ENCODE measurements around the gene LGMN. TPM values are rescaled to one million over a fixed set of nuclear protein-coding genes. Genes with fewer than 3 reads are reported as not detected.

LGMN gene
- polyA plus RNA-seq, 1 of the 3 experiments (the other 2 are of a cell fraction): 76.3 TPM

GRCh38 chr14:92673601-92674150 is 74.8 kb downstream of the LGMN start:
- Histone ChIP-seq H3K9me2 (no peaks in the 10 kb centered on the region), H3F3A (replicated peaks; ENCODE audit: insufficient read depth) (no peaks in the 10 kb centered on the region), H3K4me3 (ENCODE audit: low read depth in 2 of 2, low read length in 1 of 2) (no peak overlapping the region), H3K27me3 (ENCODE audit: insufficient read depth) (no peaks in the 10 kb centered on the region), H3K36me3 (replicated peaks in 1 of 2; ENCODE audit: control insufficient read depth in 1 of 2, insufficient read depth in 2 of 2, low read length in 1 of 2) (no peaks in the 10 kb centered on the region), H3K79me2 (ENCODE audit: insufficient read depth) (no peaks in the 10 kb centered on the region), H3K9ac (no peak overlapping the region), H4K20me1 (ENCODE audit: insufficient read depth) (no peaks in the 10 kb centered on the region), H3K27ac (ENCODE audit: low read depth in 2 of 2, low read length in 1 of 2) (no peak overlapping the region), H3K4me1 (ENCODE audit: control insufficient read depth in 1 of 2, insufficient read depth in 2 of 2, low read depth in 1 of 2, low read length in 1 of 2) (no peaks in the 10 kb centered on the region; a peak in 1 of 4 replicates), H3K4me2 (no peak overlapping the region), H3K9me3 (no peaks in the 10 kb centered on the region), H2AFZ (ENCODE audit: low read depth) (no peak overlapping the region)
- TF ChIP-seq FOSL2 (IDR thresholded peaks at IDR 0.05; ENCODE audit: borderline replicate concordance, low read depth) (no peak), RFX5 (IDR thresholded peaks at IDR 0.05; ENCODE audit: low read length) (no peak), MAX (IDR thresholded peaks at IDR 0.05; ENCODE audit: low read depth) (no peak), ELF1 (IDR thresholded peaks at IDR 0.05) (no peak), SMC3 (IDR thresholded peaks at IDR 0.05; ENCODE audit: low read depth, low read length) (no peak), GATA2 (CRISPR knock-in tag; IDR thresholded peaks at IDR 0.05) (no peak), SIN3A (IDR thresholded peaks at IDR 0.05; ENCODE audit: borderline replicate concordance, low read depth, low read length) (no peak), TCF12 (IDR thresholded peaks at IDR 0.05) (no peak), YY1 (IDR thresholded peaks at IDR 0.05; ENCODE audit: low read depth) (no peak), FOXM1 (IDR thresholded peaks at IDR 0.05; ENCODE audit: low read depth) (no peak), POLR2AphosphoS5 (IDR thresholded peaks at IDR 0.05; ENCODE audit: low read depth, low read length) (no peak), EZH2phosphoT487 (IDR thresholded peaks at IDR 0.05; ENCODE audit: borderline replicate concordance, low read depth) (no peak), RXRA (IDR thresholded peaks at IDR 0.05; ENCODE audit: borderline replicate concordance, low read depth) (no peak), MEF2A (IDR thresholded peaks at IDR 0.05; ENCODE audit: borderline replicate concordance, low read depth) (no peak), ZBTB33 (IDR thresholded peaks at IDR 0.05; ENCODE audit: borderline replicate concordance, low read depth) (no peak), REST (IDR thresholded peaks at IDR 0.05; ENCODE audit: low read depth, low read length) (no peak), RAD21 (IDR thresholded peaks at IDR 0.05; ENCODE audit: low read length) (no peak), TAF1 (IDR thresholded peaks at IDR 0.05; ENCODE audit: borderline replicate concordance, low read depth, low read length) (no peak), GABPA (IDR thresholded peaks at IDR 0.05; ENCODE audit: low read depth) (no peak)
- WGBS (ENCODE audit: low lambda C conversion rate): 77% methylated on average over 19 of the region's 19 CpGs
- CTCF ChIA-PET: interaction anchor here (1.1 to 2.2 kb wide), 2 partner anchors 13 to 19 kb away, joined by 3 to 30 read pairs; no protein-coding TSS in a partner anchor
- POLR2A ChIA-PET: no interaction called here
- DNase-seq: no peak
